Hepatocyte (in vitro differentiated cells): ENCODE results near the gene DNAJC25.
"Not testable (repeated sequence)": the region's sequence is repeated elsewhere in the genome, so short reads cannot be mapped to it uniquely, and the experiment has no call there.

Source experiments
- CTCF ChIP-seq: fragments of 200-600 bp; sonication (generic); IDR thresholded peaks from 2 replicates; pipeline ENCODE4 v1.5.1; 2016; ENCODE audit warnings: antibody characterized with exemption, mild to moderate bottlenecking; ENCODE audit not compliant: poor library complexity
- EZH2 ChIP-seq: fragments of 200-600 bp; sonication (generic); IDR thresholded peaks from 2 replicates; pipeline ENCODE4 v1.6.1; 2016; ENCODE audit warnings: antibody characterized with exemption, mild to moderate bottlenecking, borderline replicate concordance
- EZH2phosphoT487 ChIP-seq: fragments of 200-600 bp; sonication (generic); IDR thresholded peaks from one replicate; pipeline ENCODE4 v1.6.1; 2018; ENCODE audit warnings: antibody characterized with exemption, mild to moderate bottlenecking, low read depth, moderate library complexity; ENCODE audit not compliant: unreplicated experiment, severe bottlenecking

- TF ChIP-seq CTCF, EZH2, EZH2phosphoT487: not testable (repeated sequence)
Measured at GRCh38 chr9:111668601-111669000, 37.5 kb downstream of the DNAJC25 start.
